Midbrain (tissue), 1 donor: Measurements from ENCODE around the gene MRPL27.

Experiments
- DNase-seq: peaks from one replicate; lab custom pipeline; 2025; lab: John Stamatoyannopoulos, UW

Gene MRPL27

DNA sequence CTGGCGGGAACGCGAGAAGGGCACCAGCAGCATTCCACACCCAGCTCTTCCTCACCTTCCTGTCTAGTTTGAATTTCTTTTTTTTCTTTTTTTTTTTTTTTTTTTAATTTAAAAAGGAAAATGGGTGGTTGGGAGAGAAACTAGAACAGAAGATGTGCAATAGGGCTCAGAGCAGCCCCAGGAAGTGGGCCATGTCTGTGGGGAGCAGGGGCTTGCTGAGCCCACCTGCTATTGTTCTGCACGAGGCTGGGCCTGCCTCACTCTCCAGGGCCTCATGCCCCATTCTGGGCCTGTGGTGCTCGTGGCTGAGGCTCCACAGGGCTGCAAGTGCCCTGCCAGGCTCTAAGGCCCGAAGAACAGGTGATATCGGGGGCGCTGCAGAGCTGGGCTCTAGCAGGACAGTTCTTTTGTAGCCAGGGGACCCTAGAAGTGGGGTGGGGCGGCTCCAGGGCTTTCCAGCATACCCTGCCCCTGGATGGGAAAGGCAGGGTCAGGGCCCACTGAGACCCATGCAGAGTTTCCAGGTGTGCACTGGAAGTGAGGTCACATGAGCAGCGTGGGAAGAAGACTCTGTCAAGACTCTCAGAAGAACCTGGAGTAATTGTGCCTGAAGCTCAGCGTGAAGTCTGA lies 12.4 kb downstream of the MRPL27 start:
- no peak for DNase-seq

DNA sequence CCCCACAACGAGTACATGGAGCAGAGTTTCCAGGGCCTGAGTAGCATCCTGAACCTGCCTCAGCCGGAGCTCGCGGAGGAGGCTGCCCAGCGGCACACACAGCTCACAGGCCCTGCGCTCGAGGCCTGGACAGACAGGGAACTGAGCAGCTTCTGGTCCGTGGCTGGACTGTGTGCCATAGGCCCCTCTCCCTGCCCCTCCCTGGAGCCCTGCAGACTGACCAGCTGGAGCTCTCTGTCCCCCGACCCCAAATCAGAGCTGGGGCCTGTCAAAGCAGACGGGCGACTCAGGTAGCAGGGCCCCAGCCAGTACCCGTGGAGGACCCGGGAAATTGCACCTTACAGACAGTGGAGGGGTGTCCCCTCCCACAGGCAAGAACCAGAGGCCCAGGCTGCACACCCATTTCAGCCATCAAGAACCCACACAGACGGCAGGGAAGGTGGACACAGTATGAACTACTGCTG lies 13.0 kb downstream of the MRPL27 start:
- no peak for DNase-seq

DNA sequence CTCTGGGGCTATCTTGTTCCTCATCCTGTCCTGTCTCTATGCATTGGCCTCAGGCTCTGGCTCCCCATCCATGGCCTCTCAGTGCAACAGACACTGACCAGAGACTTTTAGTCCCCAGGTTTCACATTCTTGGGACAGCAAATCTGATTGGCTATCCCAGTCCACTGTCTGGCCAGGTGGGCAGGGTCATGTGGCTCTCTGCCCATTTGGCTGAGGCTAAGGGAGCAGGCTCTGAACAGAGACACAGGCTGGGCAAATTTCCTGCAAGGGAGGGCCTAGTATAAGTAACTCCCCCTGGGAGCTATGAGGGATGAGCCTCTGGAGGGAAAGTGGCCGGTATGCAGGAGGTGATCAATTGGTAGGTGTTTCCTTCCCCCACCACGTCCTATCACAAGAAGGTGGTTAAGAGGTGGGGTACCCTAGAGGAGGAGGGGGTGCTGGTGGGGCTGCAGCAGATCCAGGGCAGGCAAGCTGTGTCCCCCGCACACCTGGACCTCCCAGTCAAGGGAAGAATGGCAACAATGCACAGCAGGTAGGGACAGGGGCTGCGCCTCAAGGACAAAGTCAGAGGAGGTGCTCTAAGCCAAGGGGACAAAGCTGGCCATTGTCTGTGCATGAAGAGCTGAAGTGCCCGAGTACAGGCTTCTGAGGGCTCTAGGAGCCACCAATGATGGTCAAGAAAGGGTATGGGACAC lies 13.8 kb downstream of the MRPL27 start:
- no peak for DNase-seq

DNA sequence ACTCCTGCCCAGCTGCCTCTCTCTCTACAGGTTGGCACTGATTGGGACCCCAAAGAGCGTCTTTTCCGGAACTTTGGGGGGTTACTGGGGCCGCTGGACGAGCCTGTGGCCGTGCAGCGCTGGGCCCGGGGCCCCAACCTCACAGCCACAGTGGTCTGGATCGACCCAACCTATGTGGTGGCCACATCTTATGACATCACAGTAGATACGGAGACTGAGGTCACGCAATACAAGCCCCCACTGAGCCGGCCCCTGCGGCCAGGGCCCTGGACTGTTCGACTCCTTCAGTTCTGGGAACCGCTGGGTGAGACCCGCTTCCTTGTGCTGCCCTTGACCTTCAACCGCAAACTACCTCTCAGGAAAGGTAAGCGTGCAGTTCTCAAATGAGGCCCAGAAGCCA lies 14.8 kb downstream of the MRPL27 start:
- DNase-seq = no peak

DNA sequence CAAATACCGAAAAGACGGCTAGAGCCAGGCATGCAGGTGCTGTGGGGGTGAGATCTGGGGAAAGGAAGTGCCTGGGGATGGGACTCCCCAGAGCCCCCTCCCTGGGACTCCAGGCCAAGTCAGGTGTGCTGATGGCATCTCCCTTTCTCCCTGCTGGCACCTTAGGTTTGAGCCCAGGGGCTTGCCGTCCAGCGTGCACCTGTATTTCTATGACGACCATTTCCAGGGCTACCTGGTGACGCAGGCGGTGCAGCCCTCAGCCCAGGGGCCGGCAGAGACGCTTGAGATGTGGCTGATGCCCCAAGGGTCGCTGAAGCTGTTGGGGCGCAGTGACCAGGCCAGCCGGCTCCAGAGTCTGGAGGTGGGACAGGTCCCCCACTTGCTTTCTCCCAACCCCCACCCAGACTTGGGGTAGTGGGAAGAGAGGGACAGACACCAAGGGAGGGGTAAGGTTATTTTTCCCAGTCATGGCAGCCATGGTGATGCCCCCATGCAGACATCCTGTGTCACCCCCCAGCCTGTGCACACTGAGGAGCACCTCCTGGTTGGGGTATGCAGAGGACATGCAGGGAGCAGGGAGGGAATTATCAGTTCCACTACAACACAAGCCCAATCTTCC lies 16.0 kb downstream of the MRPL27 start:
- DNase-seq = no peak

DNA sequence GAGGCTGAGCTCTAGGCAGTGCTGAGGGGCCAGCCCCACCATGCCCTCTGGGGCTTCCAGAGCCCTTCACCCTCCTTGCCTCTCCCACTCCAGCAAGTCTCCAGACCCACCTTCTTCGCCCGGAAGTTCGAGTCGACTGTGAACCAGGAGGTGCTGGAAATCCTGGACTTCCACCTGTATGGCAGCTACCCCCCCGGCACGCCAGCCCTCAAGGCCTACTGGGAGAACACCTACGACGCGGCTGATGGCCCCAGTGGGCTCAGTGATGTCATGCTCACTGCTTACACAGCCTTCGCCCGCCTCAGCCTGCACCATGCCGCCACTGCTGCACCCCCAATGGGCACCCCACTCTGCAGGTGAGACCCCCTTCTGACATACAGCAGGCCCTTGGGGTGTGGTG lies 16.6 kb downstream of the MRPL27 start:
- DNase-seq = no peak

DNA sequence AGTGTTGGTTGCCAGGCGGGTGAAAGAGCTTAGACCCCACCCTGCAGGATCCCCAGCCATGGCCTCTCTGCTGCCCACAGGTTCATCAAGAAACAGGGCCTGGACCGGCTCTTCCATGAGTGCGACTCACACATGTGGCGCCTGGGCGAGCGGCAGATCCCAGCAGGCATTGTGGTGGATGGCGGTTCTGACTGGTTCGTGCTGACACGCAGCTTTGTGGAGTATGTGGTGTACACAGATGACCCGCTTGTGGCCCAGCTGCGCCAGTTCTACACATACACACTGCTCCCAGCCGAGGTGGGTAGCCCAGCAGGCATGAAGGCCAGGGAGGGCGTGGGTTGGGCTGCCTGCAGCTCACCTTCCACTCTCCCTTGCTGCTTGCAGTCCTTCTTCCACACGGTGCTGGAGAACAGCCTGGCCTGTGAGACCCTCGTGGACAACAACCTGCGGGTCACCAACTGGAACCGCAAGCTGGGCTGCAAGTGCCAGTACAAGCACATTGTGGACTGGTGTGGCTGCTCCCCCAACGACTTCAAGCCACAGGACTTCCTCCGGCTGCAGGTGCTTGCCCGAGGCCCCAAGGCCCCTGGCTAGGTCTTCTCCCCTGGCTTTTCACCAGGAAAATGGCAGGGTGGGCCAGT lies 17.2 kb downstream of the MRPL27 start:
- no peak for DNase-seq

DNA sequence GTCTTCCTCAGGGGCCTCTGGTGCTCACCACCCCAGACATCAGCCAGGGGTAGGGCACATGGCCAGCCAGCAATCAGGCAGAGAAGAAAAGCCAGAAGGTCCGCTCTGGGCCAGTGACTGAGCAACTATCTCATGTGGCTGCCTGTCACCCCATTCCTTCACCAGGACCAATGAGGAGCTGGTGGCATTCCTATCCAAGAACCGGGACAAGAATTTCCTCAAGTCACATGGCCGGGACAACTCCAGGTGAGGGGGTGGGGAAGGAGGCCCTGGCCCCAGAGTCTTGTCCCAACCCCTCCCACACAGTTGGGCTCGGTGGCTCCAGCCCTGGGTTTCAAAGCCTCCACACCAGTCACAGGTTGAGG lies 17.7 kb downstream of the MRPL27 start:
- DNase-seq = no peak

DNA sequence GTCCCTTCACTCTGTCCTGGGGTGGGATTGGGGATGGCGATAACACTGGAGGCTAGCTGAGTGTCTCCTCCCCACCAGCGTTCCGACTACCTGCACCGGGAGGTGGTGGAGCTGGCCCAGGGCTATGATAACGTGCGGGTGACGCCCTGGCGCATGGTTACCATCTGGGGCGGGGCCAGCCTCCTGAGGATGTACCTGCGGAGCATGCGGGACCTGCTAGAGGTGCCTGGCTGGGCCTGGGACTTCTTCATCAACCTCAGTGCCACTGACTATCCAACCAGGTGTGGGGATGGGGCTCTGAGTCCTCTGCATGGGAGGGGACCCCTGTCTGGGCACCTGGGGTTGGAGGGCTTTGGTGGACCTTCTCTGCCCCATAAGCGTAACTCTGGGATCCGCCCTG lies 18.2 kb downstream of the MRPL27 start:
- no peak for DNase-seq

DNA sequence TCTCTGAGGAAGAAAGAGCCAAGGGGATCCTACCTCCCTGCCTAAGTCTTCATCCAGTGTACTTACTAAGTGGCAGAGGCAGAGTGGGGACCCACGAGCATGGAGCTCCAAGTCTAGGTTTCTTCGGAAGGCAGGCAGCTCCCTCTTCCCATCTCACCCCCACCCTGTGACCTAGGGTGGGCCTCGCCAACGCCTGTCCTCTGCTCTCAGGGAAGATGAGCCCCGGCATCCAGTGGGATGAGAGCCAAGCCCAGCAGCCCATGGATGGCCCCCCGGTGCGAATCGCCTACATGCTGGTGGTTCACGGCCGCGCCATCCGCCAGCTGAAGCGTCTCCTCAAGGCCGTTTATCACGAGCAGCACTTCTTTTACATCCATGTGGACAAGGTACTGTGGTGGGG lies 18.8 kb downstream of the MRPL27 start:
- DNase-seq = no peak

DNA sequence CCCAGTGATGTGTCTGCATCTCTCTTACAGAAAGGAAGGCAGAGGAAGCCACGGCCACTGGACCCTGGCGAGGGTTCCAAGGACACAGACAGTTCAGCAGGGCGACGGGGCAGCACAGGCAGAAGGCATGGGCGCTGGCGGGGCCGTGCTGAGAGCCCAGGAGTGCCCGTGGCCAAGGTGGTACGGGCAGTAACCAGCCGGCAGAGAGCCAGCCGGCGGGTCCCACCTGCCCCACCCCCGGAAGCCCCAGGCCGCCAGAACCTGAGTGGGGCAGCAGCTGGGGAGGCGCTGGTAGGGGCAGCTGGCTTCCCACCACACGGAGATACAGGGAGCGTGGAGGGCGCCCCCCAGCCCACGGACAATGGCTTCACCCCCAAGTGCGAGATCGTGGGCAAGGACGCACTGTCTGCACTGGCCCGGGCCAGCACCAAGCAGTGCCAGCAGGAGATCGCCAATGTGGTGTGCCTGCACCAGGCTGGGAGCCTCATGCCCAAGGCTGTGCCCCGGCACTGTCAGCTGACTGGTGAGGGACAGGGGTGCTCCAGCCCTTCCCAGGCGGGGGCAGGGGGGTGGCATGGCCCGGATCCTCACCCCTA lies 19.3 kb downstream of the MRPL27 start:
- no peak for DNase-seq

DNA sequence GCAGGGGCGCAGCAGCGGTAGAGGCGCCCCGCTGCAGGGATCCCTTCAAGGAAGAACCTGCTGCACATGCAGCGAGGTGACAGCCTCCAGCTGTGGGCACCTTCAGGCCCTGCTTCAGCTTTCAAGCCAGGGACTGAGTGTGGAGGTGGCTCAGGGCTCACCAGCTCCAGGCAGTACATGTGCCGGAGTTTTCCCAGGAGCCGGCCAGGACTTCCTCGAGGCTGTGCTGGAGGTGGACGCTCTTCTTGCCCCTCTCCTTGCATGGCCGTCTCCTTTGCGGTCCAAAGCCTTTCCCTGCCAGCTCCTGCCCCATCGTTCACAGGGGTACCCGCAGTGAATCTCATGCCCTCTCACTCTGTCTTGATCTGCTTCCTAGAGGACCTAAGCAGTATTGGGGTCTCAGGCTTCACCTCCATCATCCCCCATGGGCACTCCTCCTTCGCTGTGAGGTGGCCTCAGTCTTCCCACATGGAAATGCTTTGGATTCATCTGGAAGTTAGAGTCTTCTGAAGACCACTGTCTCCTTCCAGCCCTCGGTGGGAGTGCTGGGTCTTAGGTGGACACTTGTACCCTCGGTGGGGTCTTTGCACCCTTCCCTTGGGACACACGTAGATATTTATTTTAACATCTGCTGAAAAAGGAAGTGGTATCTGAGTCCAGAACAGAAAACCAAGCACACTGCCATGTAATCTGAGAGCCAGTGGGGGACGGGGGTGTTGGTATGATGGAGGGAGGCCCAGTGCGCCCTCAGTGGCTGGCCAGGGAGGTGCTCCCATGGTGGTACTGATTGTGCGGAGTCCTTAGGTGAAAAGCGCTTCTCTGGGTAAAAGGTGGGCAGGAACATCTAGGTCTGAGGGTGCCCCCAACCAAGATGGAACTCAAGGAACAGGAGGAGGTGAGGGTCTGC lies 20.0 kb downstream of the MRPL27 start:
- no peak for DNase-seq

DNA sequence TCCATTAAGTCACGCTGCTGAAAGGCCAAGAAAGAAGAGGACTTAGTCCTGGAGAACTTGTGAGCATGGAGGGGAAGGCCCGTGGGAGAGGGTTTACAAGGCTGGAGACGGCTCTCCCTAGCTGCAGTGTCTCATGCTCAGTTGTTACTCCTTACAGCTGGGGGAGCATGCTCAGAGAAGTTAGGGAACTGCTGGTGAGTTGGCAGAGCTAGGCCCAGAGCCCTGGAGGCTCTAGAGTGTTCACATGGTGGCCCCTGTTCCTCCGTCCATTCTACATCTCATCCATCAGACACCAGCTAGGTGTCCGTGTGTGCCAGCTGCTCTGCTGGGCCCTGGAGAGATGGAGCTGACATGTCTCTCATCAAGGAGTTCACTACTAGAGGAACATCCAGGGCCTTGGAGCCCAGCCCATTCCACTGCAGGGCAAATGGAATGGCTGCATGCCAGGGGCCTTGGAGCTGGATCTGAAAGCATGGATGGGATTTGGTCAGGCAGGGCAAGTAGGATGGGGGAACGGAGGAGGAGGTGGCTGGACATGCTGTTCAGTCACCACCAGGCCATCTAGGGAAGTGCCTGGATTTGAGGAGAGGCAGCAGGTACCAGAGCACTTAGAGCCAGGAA lies 20.8 kb downstream of the MRPL27 start:
- no peak for DNase-seq

DNA sequence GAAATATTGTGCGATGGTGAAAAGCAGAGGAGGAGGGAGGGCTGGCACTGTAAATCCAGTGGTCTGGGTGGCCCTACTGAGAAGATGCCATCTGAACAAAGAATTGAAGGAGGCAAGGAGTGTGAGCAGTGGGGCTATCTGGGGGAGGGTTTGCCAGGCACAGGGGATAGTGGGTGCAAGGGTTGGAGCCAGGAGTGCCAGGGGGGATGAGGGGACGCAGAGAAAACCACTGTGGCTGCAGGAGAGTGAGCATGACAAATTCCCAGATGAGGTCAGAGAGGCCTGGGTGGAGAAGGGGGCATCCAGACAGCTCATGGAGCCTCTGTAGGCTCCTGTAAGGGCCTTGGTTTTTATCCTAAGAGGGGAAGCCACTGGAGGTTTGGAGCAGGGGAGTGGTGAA lies 22.3 kb downstream of the MRPL27 start:
- no peak for DNase-seq

DNA sequence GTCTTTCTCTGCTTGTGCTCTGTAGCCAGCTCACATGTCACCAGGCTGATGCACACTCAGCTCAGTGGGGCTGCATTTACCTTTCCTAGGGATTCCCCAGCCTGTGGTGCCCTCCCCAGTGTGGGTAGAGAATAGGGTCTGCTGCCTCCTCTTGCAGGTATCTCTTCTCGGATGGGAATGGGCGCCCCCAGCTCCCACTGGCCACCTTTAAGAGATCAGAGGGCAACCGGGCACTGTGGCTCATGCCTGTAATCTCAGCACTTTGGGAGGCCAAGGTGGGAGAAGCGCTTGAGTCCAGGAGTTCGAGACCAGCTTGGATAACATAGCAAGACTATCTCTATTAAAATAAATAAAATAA lies 23.8 kb downstream of the MRPL27 start:
- no peak for DNase-seq

DNA sequence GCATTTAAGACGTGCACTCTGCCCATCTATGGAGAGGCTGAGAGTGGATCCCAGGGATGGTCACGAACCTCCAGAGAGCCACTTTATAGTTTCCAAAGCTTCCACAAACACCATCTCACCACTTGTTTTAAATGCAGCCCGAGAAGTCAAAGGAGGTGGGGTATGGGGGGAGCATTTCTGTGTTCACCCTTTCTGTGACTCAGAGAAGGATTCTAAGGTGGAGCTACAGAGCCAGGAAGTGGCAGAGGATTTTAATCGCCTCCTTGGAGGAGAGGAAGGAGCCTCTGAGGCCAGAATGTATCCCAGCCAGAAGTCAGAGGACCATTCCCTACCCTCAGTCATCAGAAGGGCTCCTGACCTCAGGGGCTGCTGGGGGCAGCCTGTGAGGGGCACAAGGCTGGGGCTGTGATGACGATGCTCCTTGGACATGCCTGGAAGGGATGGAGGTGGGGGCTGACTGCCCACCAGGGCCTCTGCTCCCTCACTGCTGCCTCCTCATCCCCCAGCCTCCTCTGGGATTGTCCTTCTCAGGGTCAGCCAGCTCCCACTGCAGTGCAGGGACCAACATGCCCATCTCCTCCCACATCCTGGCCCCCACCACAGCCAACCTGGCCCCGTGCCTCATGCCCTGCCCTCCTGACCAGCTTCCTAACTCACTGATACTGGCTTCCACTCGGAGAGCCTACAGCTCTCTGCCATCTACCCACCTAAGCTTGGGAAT lies 24.3 kb downstream of the MRPL27 start:
- DNase-seq = no peak

DNA sequence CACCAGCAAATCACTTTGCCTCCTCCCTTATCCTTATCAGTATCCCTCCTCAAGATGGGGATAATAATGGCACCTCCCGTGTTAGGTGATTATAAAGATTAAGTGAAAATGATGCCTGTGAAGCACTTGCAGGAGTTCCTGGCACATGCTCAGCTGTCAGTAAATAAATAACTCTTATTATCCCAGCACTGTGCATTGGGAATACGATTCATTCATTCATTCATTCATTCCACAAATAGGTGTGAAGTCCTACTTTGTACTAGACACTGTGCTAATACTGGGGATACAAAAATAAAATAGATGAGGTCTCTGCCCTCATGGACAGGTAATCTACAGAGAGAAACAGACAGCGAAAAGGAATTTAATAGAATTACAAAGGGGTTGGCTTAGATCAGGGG lies 25.1 kb downstream of the MRPL27 start:
- DNase-seq = no peak

DNA sequence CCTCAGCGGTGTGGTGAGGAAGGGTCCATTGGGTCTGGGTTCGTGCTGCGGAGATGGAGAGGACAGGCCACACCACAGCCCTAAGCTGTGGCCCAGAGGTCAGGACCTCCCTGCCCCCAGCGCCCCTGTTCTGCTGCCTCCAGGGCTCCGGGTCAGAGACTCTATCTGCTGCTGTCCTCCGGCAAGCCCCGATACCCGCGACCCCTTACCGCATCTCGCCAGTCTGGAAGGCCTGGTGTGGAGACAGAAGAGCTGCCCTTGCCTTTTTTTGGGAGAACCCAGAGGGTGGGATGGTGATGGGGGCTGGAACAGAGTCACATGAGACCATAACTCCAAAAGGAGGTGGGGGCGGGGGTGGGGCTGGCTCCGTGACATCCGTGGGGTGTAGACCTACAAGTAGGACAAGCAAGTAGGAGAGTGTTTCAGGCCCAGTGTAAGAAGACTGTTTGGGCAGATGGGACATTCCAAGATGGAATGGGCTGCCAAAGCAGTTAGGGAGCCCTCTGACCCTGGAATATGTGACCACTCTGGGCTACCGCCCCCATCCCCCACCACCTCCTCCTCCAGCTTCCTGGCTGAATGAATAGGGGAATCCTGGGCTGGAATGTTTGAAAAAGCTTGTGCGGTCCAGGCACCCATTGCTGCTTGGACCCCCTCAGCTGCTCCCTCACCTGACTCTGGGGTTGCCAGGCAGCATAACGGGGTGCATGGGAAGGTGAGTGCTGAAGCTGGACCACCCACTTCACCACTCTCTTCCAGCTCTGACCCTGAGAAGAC lies 25.7 kb downstream of the MRPL27 start:
- DNase-seq = no peak

DNA sequence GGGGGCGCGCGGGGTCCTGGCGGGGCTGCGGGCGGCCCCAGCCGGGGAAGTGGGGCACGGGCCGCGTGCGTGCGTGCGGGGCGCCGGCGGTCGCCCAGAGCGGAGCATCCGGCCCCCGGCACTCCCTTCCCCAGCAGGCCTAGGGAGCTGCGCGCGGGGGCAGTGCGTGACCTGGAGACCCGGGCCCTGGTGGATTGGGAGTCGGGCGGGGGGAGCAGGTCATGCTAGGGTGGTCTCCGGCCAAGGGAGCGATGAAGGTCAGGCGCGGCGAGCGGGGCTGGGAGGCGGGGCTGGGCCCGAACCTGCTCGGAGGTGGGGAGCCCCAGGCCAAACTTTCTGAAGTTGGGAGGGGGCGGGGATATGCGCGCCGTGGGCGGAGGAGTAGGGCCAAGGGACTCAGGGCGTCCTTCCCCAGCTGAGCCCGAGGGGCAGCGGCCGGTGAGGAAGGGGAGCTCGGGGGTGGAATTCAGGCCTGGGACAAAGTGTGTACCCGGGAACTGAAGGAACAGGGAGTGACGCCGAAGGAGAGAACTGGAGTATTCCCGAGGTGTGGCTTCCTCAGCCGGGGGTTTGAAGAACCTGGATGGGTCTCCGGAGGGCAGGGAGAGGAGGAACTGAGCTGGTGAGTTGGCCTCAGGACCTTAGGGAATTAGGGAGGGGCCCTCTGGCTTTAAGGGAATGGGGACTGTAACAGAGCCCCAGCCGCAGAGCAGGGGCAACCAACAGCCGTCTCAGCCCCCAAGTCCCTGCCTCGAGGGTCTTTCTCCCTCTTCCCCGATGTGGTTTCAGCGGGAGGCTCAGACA lies 26.5 kb downstream of the MRPL27 start:
- peak; percentile 21 for DNase-seq
